GM12864 (cell line): ENCODE results near the gene TK1.

ENCODE experiments used
- DNase-seq: peaks from one replicate; pipeline ENCODE4 v3.0.0-alpha.2; 2011; ENCODE audit warnings: low read depth
- H3K4me3 ChIP-seq: 2 replicates; pipeline ENCODE4 v1.5.1; 2011; ENCODE audit warnings: mild to moderate bottlenecking, low read depth, low read length, control low read depth
- TF ChIP-seq, protein P1 (sequence below): IDR thresholded peaks from 2 replicates; pipeline ENCODE4 v1.5.1; 2011; ENCODE audit warnings: low read depth, mild to moderate bottlenecking, moderate library complexity, low read length, control low read depth, inconsistent platforms; ENCODE audit errors: missing control alignments

The TK1 gene

DNA sequence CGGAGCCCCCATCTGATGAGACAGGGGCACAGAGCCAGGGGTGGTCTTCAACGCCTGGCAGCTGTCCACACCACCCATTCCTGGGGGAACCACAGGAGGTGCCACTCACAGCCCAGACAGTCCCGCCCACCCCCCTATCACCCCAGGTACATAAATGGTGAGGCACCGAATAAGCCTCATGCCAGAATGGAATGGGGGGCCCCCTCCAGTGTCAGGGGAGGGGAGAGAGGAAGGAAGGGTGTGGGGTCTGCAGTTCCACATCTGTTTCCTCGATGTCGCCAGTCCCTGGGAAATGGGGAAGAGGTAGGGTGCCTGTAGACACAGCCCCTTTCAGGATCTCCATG lies 60.0 kb downstream of the TK1 start:
- TF ChIP-seq, protein P1, sequence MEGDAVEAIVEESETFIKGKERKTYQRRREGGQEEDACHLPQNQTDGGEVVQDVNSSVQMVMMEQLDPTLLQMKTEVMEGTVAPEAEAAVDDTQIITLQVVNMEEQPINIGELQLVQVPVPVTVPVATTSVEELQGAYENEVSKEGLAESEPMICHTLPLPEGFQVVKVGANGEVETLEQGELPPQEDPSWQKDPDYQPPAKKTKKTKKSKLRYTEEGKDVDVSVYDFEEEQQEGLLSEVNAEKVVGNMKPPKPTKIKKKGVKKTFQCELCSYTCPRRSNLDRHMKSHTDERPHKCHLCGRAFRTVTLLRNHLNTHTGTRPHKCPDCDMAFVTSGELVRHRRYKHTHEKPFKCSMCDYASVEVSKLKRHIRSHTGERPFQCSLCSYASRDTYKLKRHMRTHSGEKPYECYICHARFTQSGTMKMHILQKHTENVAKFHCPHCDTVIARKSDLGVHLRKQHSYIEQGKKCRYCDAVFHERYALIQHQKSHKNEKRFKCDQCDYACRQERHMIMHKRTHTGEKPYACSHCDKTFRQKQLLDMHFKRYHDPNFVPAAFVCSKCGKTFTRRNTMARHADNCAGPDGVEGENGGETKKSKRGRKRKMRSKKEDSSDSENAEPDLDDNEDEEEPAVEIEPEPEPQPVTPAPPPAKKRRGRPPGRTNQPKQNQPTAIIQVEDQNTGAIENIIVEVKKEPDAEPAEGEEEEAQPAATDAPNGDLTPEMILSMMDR, result no peak
- peak overlapping the region; percentile 82 for H3K4me3 ChIP-seq
- DNase-seq, result no peak

DNA sequence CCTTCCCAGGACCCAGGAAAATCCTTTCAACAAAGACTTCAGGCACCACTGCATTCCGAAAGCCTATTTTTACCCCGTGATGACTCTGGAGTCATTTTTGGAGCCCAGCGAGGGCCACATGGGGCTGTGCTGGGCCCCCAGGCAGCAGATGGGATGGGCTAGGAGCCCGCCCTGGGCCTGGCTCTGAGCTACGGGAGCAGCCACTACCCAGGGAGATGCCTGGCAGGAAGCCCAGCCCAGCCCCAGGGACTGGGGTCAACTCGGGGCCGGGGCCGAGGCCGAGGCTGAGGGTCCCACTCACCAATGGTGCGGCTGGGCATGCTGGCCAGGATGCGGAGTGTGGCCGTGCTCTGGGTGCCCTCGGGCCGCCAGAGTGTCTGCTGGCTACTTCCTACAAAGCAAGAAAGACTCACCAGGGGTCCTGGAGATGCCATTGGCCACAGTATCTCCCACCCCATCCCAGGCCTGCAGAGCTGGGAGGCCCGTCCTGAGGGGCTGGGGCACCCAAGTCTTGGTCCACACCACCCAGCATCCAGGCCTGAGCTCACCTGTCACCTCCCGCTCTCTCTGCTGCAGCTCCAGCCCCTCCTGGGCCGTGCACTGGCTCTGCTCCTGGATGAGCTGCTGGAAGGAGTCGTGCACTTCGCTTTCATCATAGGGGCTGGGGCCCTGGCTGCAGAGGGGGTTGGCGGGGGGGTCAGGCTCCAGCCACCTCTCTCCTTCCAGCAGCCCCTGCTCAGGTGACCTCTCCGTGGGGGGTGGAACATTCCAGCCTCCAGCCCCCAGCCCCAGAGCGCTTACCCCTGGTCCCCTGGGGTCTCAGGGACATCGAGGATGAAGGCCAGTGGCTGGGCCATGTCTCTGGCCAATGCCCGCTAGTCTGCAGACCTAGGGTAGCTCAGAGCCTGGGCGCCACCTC lies 60.6 kb downstream of the TK1 start:
- DNase-seq, result no peak
- H3K4me3 ChIP-seq, result peak overlapping the region; percentile 82
- TF ChIP-seq, protein P1, result no peak

DNA sequence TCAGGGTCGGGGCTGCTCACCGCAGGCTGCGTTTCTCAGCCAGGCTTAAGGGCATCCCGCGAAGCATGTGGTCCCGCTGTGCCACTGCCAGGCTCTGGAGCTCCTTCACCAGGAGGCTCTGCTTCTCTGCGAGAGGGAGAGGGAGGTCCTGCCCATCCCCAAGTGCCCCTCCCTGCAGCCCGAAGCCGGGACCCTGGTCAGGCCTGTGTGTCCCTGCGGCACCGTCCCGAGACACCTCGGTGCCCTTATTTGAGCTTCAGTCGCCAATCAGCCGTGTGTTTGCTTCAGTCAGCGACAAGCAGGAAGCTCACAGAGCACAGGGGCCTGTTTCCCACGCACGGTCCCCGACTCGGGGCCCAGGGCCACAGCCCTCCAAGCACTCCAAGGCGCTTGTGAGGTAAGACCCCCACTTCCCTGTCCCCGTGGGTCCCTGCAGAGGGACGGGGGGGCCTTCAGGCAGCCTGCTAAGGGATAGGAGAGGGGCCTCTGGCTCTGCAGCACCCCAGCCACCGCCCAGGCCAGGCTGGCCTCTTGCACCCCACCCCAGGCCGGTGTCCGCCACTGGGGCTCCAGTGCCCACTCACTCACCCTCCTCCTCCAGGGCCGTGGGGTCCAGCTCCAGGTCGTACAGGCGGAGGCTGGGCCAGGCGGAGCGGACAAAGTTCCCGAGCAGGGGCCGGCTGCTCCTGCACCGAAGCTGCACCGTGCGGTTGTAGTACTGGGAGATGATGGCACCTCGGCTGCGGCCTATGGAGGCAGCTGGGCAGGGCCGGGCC lies 61.5 kb downstream of the TK1 start:
- DNase-seq, result no peak
- H3K4me3 ChIP-seq, result peak overlapping the region; percentile 82
- TF ChIP-seq, protein P1, result no peak

DNA sequence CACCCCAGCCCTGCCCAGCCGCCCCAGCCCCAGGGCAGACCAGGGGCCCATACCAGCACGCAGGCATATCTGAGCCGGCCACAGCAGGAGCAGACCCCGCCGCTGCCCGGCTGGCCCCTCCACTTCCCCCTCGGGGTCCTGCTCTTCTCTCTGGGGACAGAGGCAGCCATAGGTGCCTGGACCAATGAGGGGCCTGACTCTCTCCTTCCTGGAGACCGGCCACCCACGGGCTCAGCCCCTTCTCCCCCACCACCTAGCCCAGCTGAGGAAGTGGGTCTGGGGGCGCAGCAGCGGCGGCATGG lies 62.1 kb downstream of the TK1 start:
- no peak for DNase-seq
- TF ChIP-seq, protein P1, result no peak
- peak overlapping the region; percentile 82 for H3K4me3 ChIP-seq
